Measurements from ENCODE around the gene SPATA1.

GRCh38 chr1:84510165-84510564, 4.0 kb downstream of the SPATA1 start:
- TF ChIP-seq POLR2A (IDR thresholded peaks at IDR 0.05): no peak
- no peak for TF ChIP-seq CTCF (IDR thresholded peaks at IDR 0.05)
- TF ChIP-seq POLR2AphosphoS5 (IDR thresholded peaks at IDR 0.05): no peak
- TF ChIP-seq EP300 (IDR thresholded peaks at IDR 0.05): no peak
